ENCODE data around the gene NFS1. TPM values are rescaled to one million over a fixed set of nuclear protein-coding genes. Genes with fewer than 3 reads are reported as not detected.
"Not testable (repeated sequence)": the region's sequence is repeated elsewhere in the genome, so short reads cannot be mapped to it uniquely, and the experiment has no call there.

NFS1 gene
- total and polyA plus RNA-seq, 2 of the 8 experiments (the other 6 are each of a cell fraction or from before 2014, with no cell fraction given), result 26.1 to 38.8 TPM

DNA sequence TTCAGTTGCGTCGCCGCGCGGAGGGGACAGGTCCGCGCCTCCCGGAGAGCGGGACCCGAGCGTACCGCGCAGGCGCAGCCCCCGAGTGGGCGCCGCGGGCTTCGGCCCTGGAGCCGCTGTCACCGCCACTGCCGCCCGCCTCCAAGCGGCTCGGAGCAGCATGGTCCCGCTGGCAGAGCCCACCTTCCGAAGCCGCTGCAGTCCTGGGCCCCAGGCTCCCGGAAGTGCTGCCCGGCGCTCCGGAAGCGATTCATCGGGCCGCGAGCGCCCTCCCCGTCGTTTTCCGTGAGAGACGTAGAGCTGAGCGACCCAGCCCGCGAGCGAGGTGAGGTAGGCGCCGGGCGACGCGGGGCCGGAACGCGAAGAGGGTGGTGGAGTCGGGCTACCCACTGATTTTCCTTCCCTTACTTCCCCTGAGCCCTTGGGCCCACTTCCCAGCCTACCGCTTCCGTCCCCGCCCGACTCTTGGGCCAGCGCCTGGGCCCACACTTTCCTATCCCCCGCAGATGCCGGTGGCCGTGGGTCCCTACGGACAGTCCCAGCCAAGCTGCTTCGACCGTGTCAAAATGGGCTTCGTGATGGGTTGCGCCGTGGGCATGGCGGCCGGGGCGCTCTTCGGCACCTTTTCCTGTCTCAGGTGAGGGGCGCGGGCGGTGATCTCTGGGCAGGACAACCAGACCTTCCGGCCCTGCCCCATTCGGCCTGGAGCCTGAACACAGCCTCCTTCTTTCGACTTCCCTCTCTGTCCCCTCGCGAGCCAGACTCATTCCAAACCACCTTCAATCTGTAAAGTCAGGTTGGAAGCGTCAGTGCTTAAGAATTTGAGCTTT, at the start of gene NFS1, which contains the start of gene ROMO1 (continued):
- TF ChIP-seq NANOG (IDR thresholded peaks at IDR 0.05; ENCODE audit: insufficient read depth, low read depth, low read length, poor library complexity, severe bottlenecking) (peak; percentile 87), EZH2 (IDR thresholded peaks at IDR 0.05; ENCODE audit: low read depth, low read length, severe bottlenecking) (no peak)

DNA sequence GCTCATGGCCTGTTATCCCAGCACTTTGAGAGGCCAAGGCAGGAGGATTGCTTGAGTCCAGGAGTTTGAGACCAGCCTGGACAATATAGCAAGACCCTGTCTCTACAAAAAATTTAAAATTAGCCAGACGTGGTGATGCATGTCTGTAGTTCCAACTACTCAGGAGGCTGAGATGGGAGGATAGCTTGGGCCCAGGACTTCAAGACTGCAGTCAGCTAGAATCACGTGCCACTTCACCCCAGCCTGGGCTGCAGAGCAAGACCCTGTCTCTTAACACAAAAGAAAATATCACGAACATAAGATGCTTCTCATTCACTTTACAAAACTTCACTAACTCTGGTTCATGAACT, 45.3 kb upstream of the NFS1 start:
- H2BK20ac ChIP-seq (ENCODE audit: low read length); H3K27ac ChIP-seq (ENCODE audit: low read depth, low read length); H4K5ac ChIP-seq (ENCODE audit: insufficient read length, low read depth, low read length); H3K9me3 ChIP-seq (ENCODE audit: insufficient read depth in 2 of 2, low read depth in 1 of 2, low read length in 1 of 2); H3K56ac ChIP-seq (replicated peaks; ENCODE audit: insufficient read length, low read depth, low read length); H4K20me1 ChIP-seq (replicated peaks in 1 of 2; ENCODE audit: control insufficient read depth in 1 of 2, insufficient read depth in 2 of 2, low read length in 2 of 2); FAIRE-seq; H3K23ac ChIP-seq (ENCODE audit: insufficient read length); H2BK120ac ChIP-seq (replicated peaks; ENCODE audit: low read depth, low read length); H3K4me1 ChIP-seq (replicated peaks in 1 of 4; ENCODE audit: control insufficient read depth in 3 of 4, insufficient read depth in 4 of 4, low read length in 3 of 4); H3K4me3 ChIP-seq (ENCODE audit: extremely low read depth in 1 of 4, insufficient read depth in 2 of 4, low read depth in 3 of 4, low read length in 4 of 4); H2BK15ac ChIP-seq (ENCODE audit: low read length); H3K79me1 ChIP-seq (ENCODE audit: low read depth, low read length); H2BK12ac ChIP-seq (ENCODE audit: low read depth, low read length); DNase-seq (ENCODE audit: low read depth in 1 of 2, low spot score in 2 of 2); H3K9ac ChIP-seq (replicated peaks in 1 of 4; ENCODE audit: extremely low read depth in 1 of 4, low read depth in 3 of 4, low read length in 3 of 4); H3K27me3 ChIP-seq (replicated peaks in 1 of 4; ENCODE audit: control insufficient read depth in 3 of 4, extremely low read depth in 1 of 4, insufficient read depth in 3 of 4, low read length in 3 of 4); H3K14ac ChIP-seq (ENCODE audit: insufficient read length); H2BK5ac ChIP-seq (ENCODE audit: low read depth, low read length); H2AK5ac ChIP-seq (ENCODE audit: low read depth, low read length); H4K8ac ChIP-seq (ENCODE audit: extremely low read depth, insufficient read depth, low read length); H4K91ac ChIP-seq (replicated peaks; ENCODE audit: insufficient read length, low read length); H3K4ac ChIP-seq (replicated peaks; ENCODE audit: insufficient read length, low read depth, low read length); H2AFZ ChIP-seq (ENCODE audit: low read length); H3K18ac ChIP-seq (ENCODE audit: extremely low read depth, low read length); H3K23me2 ChIP-seq (ENCODE audit: low read depth, low read length); H3K4me2 ChIP-seq (ENCODE audit: insufficient read depth in 1 of 2, low read depth in 2 of 2, low read length in 2 of 2): not testable (repeated sequence)
- ChIA-PET POLR2A (ENCODE audit: partially characterized antibody) (interaction anchor here (0.6 to 45.3 kb wide), 8 partner anchors 11 to 654 kb away, joined by 3 to 2341 read pairs (median 64); partner anchors contain the start of genes NFS1, PHF20, ROMO1 and SCAND1), CTCF (ENCODE audit: partially characterized antibody) (interaction anchor here (0.7 to 2.5 kb wide), 3 partner anchors 138 to 222 kb away, joined by 3 to 6 read pairs (median 4); partner anchors contain the start of gene SCAND1)
- H3K36me3 ChIP-seq (ENCODE audit: control insufficient read depth in 2 of 4, insufficient read depth in 4 of 4, low read length in 3 of 4), result peaks cover 4 to 14% (median 11%) of the 10 kb centered on the region in 4 experiments; a peak in 7 of 8 replicates
- H3K79me2 ChIP-seq (ENCODE audit: control insufficient read depth in 1 of 2, insufficient read depth in 2 of 2, low read length in 2 of 2), result peaks cover 15 to 30% of the 10 kb centered on the region in 2 experiments
- WGBS, 2 experiments (ENCODE audit: extremely low coverage in 1 of 2, insufficient coverage in 1 of 2, insufficient read length in 1 of 2, insufficient replicate concordance in 2 of 2, low coverage in 1 of 2, low lambda C conversion rate in 2 of 2, missing lambda C conversion rate in 1 of 2), result 94% methylated on average over 3 of the region's 3 CpGs; no CpG with 5 or more reads in 1 of the 2 experiments
